ENCODE results near the gene CHMP5.
A peak's percentile ranks its signal among the peaks of the same experiment; 100 is the strongest.

The CHMP5 gene

DNA sequence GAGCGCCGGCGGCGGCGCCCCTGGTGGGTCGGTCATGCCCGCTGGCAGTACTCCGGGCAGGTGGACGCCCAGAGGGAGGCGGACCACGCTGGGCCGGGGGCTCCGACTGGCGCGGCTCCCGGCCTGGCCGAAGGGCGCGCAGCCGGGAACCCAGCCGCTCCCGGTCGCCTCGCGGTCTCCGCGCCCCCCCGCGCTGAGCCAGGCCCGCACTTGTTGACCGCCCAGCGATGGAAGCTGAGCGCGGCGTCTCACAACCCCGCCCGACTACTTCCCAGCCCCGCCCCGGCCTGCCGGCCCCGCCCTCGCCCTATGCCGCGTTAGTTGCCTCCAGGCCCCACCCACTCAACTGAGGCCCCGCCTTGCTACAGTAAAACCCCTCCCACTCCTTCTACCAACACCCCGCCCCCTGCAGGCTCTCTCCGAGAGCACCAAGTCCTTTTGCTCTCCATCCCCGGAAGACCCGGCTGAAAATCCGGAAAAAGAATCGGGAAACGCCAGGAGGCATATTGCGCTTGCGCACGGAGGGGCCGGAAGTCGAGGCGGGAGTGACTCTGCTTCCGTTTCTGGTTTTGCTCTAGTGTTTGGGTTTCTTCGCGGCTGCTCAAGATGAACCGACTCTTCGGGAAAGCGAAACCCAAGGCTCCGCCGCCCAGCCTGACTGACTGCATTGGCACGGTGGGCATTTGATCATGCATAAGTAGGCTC lies at the start of gene CHMP5, which contains the start of gene BAG1:
Gene CHMP5 (plus strand): TSS at position 577 of the 705 bp plus-strand sequence. CDS start 30 bp downstream, at position 607.
Gene BAG1 (minus strand): TSS at position 236 of the 705 bp plus-strand sequence.
- DNase-seq (ENCODE audit: insufficient read length, low spot score) (peak; percentile 87), FAIRE-seq (peak; percentile 99)

DNA sequence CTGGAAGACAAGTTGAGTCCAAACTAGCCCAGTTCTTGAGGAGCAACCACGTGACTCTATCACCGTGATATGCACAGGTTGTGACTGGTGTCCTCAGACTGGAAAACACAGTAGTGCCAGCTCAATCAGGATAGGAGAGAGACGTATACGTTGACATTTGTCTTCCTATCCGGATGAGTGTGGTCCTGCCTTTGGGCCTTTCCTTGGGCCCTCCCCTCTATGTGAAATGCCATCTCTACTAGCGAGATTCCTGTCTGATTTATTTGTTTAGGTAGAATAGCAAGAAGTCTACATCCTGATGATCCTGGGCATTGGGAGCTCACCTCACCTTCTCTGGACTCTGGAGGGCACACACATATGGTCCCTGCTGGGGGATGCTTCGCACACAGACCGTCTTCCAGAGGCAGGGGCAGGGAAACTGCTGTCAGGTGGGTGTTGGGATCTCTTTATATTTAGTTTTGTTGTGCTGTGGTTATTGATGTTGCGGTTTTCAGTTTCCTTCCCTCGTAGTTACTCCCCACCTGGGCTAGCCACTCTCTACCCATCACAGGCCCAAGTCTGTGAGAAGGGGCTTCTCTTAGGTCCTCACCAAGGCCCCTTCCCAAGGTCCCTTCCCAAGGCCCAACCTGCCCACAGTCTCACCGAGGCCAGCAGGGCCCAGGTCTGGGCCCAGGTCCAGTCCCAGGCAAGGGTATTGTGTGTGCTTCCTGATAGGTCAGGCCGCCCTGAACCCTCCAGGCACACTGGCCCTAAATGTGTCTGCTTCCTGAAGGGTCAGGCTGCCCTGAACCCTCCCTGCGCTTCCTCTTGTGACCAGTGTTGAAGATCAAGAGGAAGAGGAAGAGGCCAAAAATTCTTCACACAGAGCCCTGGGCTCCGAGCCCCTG lies 43.9 kb upstream of the CHMP5 start:
- DNase-seq (ENCODE audit: insufficient read length, low spot score) (no peak), FAIRE-seq (peak; percentile 77)

DNA sequence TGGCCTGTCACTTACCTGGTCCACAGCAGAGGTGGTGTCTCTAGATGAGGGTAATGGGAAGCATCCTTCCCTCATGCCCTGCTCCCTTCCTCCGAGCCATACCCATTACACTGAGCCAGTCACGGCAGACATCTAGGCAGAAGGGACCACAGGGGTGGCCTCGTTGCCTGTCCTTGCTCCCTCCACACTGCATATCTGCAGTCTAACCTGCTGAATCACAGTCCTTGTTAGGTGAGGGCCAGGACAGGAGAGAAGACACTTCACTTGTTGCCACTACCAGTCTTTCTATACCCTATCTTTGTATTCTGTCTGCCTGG lies 43.3 kb upstream of the CHMP5 start:
- FAIRE-seq (peak; percentile 42), DNase-seq (ENCODE audit: insufficient read length, low spot score) (no peak)

DNA sequence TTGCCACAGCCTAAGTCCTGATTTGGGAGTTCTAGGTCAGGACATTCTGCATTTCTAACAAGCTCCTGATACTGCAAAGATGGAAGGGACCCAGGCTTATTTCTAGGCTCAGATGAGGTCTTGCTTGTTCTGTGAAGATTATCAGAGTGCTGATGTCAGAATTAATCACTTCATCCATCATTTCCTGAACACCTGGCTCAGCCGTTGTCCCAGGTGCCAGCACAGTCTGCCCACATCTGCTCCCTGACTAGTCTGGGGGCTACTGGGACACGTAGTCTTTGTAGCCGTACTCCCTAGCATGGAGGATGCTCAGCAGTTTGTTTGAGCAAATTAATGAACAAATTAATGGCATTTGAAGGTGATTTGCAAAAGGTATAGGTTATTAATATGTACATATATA lies 42.8 kb upstream of the CHMP5 start:
- FAIRE-seq (peak; percentile 44), DNase-seq (ENCODE audit: insufficient read length, low spot score) (no peak)

DNA sequence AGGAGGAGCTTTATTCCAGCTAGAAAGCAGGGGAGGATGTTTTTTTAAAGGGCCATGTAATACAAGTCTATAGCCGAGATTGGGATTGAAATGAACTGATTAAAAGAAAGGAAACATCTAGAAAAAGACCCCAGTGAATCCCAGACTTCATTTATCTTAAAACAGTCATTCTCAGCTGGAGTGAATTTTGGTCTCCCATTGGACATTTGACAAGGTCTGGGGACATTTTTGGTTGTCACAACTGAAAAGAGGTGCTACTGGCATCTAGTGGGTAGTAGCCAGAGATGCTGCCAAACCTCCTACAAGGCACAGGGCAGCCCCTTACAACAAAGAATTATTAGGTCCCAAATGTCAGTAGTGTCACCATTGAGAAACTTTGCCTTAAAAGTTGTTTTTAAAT lies 41.2 kb upstream of the CHMP5 start:
- no peak for DNase-seq (ENCODE audit: insufficient read length, low spot score)
- FAIRE-seq: no peak

DNA sequence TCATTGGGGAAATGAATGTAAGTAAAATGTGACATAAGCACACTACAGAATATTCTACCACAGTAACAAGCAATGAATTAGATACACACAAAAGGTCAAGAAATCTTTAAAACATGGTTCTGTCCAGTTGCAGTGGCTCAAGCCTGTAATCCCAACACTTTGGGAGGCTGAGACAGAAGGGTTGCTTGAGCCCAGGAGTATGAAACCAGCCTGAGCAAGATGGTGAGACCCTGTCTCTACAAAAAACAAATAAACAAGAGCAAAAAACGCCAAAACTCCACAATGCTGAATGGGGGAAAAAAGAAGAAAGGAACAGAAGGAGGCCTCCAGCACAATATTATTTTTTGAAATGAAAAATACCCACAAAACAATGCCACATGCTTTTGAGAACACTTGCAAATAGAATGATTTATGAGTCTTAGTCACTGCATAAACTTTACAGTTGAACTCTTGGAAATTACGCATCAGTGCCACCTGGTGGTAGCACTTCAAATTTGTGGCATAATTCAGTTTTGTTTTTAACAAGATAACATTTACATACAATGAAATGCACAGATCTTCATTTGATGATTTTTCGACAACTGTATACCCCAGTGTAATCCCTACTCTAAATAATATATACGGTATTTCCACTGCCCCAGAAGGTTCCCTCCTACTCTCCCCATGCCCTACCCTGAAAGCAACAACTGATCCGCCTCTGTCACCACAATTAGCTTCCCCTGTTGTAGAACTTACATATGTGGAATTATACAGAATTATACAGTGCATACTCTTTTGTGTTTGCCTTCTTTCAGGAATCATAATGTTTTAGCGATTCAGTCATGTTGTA lies 39.3 kb upstream of the CHMP5 start:
- DNase-seq (ENCODE audit: insufficient read length, low spot score): no peak
- peak; percentile 78 for FAIRE-seq

DNA sequence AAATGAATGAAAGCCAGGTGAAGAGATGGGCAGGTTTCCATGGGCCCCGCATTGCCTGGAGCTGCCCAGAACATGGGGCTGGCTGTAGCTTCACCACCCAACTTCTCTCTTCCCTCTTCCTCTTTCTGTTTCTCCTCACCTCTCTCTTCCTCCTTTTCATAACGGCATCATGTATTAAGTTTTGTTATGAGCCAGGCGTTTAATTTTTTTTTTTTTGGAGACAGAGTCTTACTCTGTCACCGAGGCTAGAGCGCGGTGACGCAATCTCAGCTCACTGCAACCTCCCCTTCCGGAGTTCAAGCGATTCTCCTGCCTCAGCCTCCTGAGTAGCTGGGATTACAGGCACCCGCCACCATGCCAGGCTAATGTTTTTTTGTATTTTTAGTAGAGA lies 37.8 kb upstream of the CHMP5 start:
- DNase-seq (ENCODE audit: insufficient read length, low spot score) (no peak), FAIRE-seq (peak; percentile 66)

DNA sequence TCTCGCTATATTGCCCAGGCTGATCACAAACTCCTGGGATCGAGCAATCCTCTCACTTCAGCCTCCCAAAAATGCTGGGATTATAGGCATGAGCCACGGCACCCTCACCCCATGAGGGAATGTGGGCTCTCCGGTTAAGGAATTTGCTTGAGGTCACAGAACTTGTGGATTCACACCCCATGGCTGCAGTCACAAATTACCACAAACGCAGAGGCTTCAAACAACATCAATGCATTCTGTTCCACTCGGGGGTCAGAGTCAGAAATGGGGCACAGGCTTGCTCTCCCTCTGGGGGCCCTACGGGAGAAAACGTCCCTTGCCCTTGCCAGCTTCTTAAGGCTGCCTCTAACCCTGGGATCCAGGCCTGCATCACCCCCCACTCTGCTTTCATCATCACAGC lies 37.1 kb upstream of the CHMP5 start:
- no peak for DNase-seq (ENCODE audit: insufficient read length, low spot score)
- FAIRE-seq: no peak

DNA sequence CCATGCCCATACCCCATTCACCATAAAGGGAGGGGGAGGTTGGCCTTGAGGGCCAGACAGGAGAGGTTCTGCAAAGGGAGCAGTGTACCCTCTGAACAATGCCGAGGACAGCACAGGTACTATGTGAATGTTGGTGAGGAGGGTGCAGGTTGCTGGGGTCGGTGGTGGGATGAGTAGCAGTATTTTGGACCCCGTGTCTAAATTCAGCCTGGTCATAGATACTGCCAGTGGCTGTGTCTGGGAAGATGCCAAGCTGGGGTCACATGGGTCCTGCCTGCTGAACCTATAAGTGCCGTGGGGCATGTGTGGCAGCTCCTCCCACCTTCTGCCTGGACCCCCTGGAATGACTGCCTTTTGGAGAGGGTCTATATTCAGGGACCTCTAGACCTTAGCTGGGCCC lies 36.2 kb upstream of the CHMP5 start:
- no peak for FAIRE-seq
- DNase-seq (ENCODE audit: insufficient read length, low spot score): no peak

DNA sequence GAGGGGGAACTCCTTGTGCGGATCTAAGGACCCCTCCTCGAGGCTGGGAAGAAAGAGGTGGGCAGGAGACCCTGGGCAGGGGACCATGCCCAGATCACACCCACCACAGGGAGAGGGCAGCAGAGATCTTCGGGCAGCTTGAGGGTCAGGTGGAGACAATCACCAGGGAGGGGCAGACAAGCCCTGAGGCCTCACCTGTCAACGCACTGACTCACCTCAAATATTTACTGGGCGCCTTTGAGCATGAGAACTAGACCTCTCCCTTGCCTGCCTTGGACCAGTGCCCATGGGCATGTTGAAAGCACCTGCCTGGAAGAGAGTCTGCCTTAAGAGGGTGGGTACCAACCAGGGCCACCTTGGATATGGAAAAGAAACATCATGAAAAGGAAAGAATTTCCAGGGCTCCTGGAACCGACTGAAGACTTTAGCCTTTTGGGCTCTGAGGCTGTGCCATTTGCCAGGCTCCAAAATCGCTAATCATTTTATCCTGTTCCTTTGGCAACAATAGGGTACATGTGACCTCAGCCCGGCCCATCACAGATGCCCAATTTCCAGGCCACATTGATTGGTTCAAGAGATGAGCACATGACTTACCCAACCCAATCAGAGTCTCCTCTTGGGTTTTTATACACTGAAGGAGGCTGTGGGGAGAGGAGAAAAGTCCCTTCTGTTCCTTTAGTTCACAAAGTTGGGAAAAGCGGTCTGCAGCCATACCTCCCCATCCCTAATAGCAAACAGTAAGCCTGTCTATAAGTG lies 35.3 kb upstream of the CHMP5 start:
- FAIRE-seq (no peak), DNase-seq (ENCODE audit: insufficient read length, low spot score) (no peak)

DNA sequence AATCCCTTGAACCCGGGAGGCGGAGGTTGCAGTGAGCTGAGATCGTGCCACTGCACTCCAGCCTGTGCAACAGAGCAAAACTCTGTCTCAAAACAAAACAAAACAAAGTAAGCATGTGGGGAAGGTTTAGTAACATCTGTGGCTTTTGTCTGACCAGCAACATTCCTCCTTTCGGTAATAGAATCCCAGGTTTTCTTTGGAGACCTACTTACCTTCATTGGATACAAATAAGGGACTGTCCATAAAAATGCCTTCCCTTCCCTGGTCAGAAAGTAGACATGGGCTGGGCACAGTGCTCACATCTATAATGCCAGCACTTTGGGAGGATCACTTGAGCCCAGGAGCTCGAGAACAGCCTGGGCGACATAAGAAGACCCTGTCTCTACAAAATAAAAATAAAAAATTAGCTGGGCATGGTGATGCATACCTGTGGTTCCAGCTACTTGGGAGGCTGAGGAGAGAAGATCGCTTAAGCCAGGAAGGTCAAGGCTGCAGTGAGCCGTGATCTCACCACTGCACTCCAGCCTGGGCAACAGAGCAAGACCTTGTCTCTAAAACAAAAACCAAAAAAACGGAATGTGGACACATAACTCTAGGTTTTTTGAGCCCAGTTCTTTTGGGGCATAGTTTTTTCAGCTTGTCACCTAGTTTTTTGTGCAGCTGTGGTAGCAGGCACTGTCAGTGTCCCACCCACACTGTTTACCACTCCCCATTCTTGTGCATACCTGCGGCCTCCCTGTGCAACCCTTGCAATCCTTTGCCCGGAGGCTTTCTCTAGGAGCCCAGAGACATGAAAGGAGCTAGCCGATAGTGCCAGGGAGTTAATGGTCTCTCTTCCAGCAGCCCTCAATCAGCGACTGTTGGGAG lies 33.9 kb upstream of the CHMP5 start:
- DNase-seq (ENCODE audit: insufficient read length, low spot score) (no peak), FAIRE-seq (no peak)

DNA sequence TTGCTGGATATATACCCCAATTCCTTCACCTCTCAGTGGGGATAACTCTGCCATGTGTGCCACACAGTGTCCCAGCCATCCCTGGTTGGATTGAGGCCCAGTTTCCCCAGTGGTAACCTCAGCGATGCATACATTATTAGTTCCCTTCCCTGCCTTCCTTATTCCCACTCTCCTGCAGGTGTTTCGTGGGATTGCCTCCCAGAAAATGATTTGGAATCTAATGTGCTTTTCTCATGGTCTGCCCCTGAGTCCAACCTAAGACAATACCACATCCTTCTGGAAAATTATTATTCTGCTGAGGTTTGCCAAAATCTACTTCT lies 33.3 kb upstream of the CHMP5 start:
- FAIRE-seq: no peak
- DNase-seq (ENCODE audit: insufficient read length, low spot score): no peak

DNA sequence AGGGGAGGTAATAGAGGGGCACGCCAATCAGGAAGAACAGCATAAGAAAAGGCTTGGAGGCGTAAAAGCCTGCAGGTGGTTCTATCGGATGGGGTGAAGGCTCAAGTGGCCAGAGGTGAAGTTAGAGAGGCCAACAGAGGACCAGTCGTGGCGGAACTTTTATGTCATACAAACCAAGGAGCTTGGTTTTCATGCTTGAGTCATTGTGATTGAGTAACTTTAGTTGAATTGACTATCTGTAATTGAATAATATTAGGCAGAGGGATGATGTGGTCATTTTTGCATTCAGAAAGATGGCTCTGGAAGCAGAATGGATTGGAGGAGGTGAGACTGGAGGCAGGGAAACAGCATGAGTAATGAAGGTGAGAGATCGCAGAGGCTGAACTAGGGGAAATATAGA lies 32.0 kb upstream of the CHMP5 start:
- no peak for FAIRE-seq
- DNase-seq (ENCODE audit: insufficient read length, low spot score): no peak

DNA sequence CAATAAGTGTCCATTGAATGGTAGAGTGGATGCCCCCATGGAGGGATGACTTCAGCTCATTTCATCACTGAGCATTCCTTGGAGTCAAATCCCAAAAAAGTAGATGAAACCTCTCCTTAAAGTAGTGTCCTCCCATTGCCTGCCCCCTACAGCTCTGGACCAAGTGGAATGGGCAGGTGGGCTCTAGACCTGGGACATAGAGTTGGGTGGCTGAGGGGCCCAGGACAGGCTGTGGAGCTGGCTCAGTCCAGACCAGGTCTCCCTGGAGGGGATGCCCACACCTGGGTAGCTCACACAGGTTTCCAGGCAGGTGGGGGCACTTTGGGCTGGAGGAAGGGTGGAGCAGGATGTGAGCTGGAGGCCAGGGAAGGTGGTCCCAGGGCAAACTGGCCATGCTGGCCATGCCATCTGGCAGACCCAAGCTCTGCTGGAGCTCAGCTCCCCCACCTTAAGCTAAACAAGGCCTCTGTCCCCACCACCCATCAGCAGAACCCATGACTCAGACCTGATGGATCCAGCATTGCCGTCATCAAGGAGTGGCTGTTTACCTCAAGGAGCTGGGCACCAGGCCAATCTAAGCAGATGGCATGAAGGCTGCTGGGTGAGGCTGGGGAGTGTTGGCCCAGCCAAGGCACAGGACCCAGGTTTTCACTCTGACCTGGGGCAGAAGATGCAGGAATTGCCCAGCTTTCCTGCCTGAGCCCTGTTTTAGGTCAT lies 31.1 kb upstream of the CHMP5 start:
- DNase-seq (ENCODE audit: insufficient read length, low spot score) (no peak), FAIRE-seq (no peak)

DNA sequence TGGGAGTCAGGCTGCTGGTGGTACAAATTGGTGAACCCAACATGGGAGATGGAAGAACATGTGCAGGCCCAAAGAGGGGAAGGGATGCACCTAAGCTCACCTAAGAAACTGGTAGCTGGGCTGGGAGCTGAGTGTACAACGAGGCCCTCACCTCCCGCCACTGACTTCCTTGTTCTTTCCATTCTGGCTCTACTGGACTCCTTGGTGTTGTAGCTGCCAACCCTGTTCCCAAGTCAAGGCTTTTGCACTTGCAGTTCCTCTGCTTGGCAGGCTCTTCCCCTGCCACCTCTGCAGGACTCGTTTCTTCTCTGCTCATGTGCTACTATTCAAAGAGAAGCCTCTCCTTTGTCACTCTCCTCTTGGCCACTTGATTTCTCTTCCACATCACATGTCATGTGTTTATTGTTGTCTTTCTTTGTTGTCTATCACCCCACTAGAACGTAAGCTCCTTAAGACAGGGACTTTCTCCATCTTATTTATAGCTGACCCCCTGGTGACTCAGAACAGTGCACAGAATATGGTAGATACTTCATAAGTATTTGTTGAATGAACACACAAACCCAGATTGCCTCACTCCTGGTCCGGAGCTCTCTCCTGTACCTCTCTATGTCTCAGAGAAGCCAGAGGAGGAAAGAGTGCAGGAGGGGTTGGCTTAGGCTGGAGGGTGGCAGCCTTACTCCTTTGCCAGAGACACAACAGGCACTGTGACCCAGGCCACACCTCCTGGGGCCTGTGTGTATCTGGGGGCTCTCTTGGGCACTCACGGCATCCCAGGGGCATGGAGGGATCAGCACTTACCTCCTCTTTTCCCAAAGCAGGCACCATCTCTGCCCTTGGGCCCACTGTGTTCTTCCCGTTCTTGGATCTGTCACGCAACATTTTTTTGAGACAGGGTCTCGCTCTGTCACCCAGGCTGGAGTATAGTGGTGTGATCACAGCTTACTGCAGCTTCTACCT lies 30.1 kb upstream of the CHMP5 start:
- FAIRE-seq: no peak
- no peak for DNase-seq (ENCODE audit: insufficient read length, low spot score)

DNA sequence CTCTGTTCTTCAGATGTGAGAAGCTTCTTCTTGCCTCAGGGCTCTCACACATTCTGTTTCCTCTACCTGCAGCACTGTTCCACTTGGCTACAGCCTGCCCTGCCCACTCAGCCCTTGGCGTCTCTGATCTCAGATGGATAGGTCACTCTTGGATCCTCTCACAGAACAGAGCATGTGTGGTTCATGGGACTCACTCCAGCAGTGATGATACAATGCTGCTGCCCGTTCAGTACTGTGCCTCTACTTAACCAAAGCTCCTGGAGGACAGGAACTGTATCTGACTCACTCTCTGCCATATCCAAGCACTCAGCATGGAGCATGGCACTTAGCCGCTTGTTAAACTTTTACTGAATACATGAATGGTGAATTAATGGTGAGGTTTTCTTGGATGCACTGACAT lies 28.3 kb upstream of the CHMP5 start:
- no peak for DNase-seq (ENCODE audit: insufficient read length, low spot score)
- no peak for FAIRE-seq

DNA sequence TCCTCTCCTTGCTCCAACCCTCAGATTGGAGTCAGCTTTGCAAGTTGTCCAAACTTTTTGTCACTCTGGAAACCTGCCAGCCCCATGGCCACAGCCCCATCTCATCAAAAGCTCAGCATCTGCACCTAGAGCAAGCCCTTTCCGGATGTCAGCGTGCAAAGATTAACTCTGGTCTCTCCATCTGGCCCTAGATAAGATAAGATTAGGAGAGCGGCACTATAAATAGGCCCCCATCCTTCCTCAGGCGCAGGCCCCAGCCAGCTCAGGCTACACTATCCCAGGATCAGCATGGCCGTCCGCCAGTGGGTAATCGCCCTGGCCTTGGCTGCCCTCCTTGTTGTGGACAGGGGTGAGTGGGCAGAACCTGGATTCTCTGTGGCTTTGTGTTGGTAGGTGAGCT lies 24.9 kb upstream of the CHMP5 start, which contains the start of gene SPINK4:
Gene SPINK4 (plus strand): TSS at position 247 of the 400 bp plus-strand sequence. CDS start 42 bp downstream, at position 289.
- FAIRE-seq (no peak), DNase-seq (ENCODE audit: insufficient read length, low spot score) (no peak)

DNA sequence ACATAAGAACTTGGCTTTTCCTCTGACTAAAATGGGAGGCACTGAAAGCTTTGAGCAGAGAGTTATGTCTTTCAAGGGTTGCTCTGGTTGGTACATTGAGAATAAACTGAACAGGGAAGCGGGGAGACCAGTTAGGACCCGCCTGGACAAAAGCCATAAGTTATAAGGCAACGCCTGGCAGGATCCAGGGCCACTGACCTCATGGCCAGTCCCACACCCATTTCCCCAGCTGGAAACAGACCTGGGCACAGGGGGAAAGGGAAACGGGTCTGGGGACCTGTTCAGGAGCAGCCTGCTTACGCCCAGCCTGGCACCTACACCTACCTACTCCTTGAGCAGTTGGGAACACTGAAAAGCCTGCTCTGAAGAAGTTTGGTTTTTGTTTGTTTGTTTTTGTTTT lies 23.6 kb upstream of the CHMP5 start:
- no peak for FAIRE-seq

More for the DNA sequence above, 23.6 kb upstream of the CHMP5 start:
- DNase-seq (ENCODE audit: insufficient read length, low spot score): no peak

Data from GM19239 (cell line).